SK-N-SH (cell line): ENCODE data around the gene ABCA3.

Source experiments
- EZH2phosphoT487 ChIP-seq: fragments of 200-600 bp; sonication (generic); IDR thresholded peaks from 2 replicates; pipeline ENCODE4 v1.6.1; 2017; ENCODE audit warnings: low read depth, mixed run types, mild to moderate bottlenecking, antibody characterized with exemption, moderate library complexity, borderline replicate concordance
- FOXJ3 ChIP-seq: sonication (generic); formaldehyde crosslinking; IDR thresholded peaks from 2 replicates; pipeline ENCODE4 v1.5.1; 2020; ENCODE audit warnings: mild to moderate bottlenecking, missing genetic modification reagents
- MAX ChIP-seq: IDR thresholded peaks from 2 replicates; pipeline ENCODE4 v1.4.0; 2012; ENCODE audit warnings: low read depth
- MXI1 ChIP-seq: IDR thresholded peaks from 2 replicates; pipeline ENCODE4 v1.6.1; 2012; ENCODE audit warnings: mild to moderate bottlenecking, low read depth, low read length, improper control_type of control experiment
- RAD21 ChIP-seq: IDR thresholded peaks from 2 replicates; pipeline ENCODE4 v1.6.1; 2012; ENCODE audit warnings: mild to moderate bottlenecking, low read length
- TAF1 ChIP-seq: IDR thresholded peaks from 2 replicates; pipeline ENCODE4 v1.6.1; 2012; ENCODE audit warnings: low read depth, mild to moderate bottlenecking, low read length, moderate library complexity, borderline replicate concordance
- YY1 ChIP-seq: IDR thresholded peaks from 2 replicates; pipeline ENCODE4 v1.4.0; 2012; ENCODE audit warnings: low read depth, mild to moderate bottlenecking
- TF ChIP-seq, protein P1 (sequence below): fragments of 200-600 bp; sonication (generic); IDR thresholded peaks from 2 replicates; pipeline ENCODE4 v1.6.1; 2017; ENCODE audit warnings: antibody characterized with exemption, mild to moderate bottlenecking, moderate library complexity
- TF ChIP-seq, protein P2 (sequence below): IDR thresholded peaks from 2 replicates; pipeline ENCODE4; 2012

DNA sequence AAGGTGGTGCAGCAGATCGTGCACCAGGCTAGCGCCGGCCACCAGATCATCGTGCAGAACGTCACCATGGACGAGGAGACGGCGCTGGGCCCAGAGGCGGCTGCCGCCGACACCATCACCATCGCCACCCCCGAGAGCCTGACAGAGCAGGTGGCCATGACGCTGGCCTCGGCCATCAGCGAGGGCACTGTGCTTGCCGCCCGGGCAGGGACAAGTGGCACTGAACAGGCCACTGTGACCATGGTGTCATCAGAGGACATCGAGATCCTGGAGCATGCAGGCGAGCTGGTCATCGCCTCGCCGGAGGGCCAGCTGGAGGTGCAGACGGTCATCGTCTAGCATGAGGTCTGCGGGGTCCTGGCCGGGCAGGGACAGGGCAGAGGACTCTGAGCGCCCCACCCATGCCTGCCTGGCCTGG, 105.3 kb downstream of the ABCA3 start:
- TF ChIP-seq, protein P1, sequence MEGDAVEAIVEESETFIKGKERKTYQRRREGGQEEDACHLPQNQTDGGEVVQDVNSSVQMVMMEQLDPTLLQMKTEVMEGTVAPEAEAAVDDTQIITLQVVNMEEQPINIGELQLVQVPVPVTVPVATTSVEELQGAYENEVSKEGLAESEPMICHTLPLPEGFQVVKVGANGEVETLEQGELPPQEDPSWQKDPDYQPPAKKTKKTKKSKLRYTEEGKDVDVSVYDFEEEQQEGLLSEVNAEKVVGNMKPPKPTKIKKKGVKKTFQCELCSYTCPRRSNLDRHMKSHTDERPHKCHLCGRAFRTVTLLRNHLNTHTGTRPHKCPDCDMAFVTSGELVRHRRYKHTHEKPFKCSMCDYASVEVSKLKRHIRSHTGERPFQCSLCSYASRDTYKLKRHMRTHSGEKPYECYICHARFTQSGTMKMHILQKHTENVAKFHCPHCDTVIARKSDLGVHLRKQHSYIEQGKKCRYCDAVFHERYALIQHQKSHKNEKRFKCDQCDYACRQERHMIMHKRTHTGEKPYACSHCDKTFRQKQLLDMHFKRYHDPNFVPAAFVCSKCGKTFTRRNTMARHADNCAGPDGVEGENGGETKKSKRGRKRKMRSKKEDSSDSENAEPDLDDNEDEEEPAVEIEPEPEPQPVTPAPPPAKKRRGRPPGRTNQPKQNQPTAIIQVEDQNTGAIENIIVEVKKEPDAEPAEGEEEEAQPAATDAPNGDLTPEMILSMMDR, result no peak
- no peak for TF ChIP-seq EZH2phosphoT487
- no peak for TF ChIP-seq MAX
- TF ChIP-seq YY1, result no peak
- no peak for TF ChIP-seq FOXJ3 (CRISPR knock-in tag)
- TF ChIP-seq, protein P2, sequence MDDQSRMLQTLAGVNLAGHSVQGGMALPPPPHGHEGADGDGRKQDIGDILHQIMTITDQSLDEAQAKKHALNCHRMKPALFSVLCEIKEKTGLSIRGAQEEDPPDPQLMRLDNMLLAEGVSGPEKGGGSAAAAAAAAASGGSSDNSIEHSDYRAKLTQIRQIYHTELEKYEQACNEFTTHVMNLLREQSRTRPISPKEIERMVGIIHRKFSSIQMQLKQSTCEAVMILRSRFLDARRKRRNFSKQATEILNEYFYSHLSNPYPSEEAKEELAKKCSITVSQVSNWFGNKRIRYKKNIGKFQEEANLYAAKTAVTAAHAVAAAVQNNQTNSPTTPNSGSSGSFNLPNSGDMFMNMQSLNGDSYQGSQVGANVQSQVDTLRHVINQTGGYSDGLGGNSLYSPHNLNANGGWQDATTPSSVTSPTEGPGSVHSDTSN, result no peak
- TF ChIP-seq MXI1, result no peak
- no peak for TF ChIP-seq TAF1
- TF ChIP-seq RAD21, result no peak
